LNCAP (cell line): ENCODE measurements around the gene WNT4.

Source experiments
- CTCF ChIP-seq: fragments of 450-650 bp; IDR thresholded peaks from 2 replicates; pipeline ENCODE4 v1.5.1; 2017; ENCODE audit warnings: mild to moderate bottlenecking

WNT4 gene

DNA sequence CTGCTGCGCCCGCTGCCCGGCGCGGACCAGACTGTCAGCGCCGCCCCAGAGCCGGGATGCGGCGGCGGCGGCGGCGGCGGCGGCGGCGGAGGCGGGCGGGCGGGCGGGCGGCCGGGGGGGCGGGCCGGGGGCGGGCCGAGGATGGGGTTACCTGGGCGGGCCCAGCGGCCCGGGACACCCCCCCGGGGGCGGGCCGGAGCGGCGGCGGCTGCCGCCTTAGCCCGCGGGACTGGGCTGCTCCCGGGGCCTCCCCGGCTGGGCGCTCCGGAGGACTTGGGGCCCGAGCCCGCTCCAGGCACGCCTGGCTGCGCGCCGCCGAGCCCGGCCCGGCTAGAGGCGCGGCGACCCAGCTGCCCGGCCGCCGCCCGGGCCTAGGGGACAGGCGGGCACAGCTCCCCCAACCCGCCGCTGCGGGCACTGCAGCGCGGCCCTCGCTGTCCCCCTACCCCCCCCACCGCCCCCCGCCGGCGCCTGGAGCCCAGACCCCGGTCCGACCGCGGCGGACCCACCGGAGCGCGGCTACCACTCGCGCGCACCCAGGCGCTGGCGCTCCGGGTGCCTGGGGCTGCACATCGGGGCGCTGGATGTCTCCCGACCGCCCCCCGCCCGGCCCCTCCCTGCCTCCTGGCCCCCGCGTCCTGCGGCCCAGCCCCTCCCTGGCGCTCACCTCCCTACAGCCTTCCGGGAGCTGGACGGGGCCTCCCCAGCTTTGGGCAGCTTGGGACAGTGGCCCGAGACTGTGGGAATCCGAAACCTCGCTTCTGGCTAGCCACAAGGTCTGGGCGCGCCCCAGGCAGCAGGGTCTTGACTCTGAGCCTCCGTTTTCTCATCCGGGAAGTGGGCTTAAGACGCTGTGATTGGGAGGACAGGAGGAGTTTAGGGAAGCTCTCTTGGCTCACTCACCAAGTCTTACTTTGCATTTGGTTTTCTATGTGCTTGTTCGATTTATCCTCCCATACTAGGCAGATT, at the start of gene WNT4:
Gene WNT4 (minus strand): TSS at position 33 of the 969 bp plus-strand sequence. CDS start 175 bp downstream, outside the sequence.
- no peak for TF ChIP-seq CTCF

GRCh38 chr1:22190731-22191130, 47.8 kb upstream of the WNT4 start:
- TF ChIP-seq CTCF: no peak

DNA sequence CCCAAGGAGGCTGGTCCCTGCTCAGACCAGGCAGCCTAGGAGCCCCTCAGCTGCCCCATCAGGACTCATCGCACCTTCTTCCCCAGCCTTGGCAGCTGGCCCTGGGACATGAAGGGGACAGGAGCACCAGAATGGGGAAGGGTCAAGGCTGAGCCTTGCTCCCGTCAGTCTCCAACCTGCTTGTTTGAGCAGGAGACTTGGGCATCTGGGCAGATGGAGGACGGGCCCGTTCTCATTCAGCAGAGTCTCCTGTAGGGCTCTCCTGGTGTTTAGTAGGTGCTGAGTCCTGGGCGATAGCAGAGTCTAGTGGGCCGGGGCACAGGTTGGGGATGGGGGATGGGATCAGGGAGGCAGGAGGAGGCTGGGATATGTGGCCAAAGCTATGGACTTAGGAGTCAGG, 47.4 kb upstream of the WNT4 start:
- no peak for TF ChIP-seq CTCF

DNA sequence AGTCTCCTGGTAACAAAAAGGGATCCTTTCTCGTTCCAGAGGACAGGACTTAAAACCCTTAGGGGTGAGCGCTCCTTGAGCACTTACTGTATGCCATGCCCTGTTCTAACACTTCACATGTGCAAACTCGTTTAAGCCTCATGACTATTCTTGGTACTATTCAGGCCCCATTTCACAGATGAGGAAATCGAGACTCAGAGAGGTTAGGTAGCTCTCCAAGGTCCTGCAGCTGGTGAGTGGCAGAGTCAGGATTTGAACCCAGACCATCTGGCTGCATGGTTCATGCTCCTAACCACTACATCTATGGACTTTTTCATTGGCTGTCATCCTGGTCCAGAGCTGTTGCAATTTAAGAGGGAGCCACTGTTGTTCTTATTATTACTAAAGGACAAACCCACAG, 46.7 kb upstream of the WNT4 start:
- TF ChIP-seq CTCF: no peak

DNA sequence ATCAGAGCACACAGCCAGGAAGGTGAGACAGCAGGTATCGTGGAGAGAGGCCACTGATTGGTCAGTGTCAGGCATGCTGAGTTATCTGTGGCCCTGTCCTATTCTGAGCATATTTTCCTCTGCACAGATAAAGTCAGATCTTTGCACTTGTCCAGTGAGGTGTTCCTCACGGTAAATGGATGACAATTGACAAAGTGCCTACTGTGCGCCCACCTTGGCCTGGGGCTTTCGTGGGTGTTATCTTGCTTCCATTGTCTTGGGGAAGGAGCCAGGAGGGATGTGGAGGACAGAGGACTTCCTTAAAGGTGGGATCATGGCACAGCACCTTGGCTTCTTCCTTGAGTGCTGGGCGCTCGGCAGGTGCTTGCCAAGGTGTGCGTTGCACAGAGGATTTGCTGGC, 46.0 kb upstream of the WNT4 start:
- no peak for TF ChIP-seq CTCF

GRCh38 chr1:22188436-22188835, 45.5 kb upstream of the WNT4 start:
- TF ChIP-seq CTCF: no peak

- no peak for TF ChIP-seq CTCF
These were observed 43.4 kb upstream of the WNT4 start for GRCh38 chr1:22186311-22186710.
